Endothelial cell of hepatic sinusoid (primary cell): Measurements from ENCODE around the gene SP100.

Experiments used
- in situ Hi-C: cut with HindIII; loops from 2 replicates; pipeline ENCODE4 v1.10.0; 2017; ENCODE audit warnings: low sequenced_read_pairs

Gene SP100

GRCh38 chr2:230592775-230593174, 176.8 kb downstream of the SP100 start:
- in situ Hi-C loops: no loop called here
